ENCODE results near the gene IFT122.
A peak's percentile ranks its signal among the peaks of the same experiment; 100 is the strongest.

The IFT122 gene

GRCh38 chr3:129519896-129520715 is 80.1 kb downstream of the IFT122 start:
- DNase-seq: no peak

DNA sequence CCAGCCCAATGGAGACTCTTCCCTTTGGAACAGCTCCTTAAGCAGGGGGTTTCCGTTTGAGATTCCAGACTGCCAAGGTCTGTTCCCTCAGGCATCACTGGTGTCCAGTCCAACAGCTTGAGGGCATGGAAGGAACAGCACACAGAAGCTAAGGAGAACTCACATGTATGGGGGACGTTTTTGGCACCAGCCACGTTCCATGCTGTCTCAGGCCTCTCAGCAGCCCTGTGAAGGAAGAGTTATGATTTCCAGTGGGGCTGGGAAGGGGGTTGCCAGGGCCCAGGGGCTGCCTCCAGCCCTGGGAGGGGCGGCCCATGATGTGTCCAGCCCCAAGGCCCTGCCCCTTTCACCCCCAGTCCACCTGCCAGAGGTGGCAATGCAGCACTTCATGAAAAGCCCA is 80.9 kb downstream of the IFT122 start:
- DNase-seq: peak in 1 of 3 experiments; percentile 56

GRCh38 chr3:129521611-129522010 is 81.6 kb downstream of the IFT122 start:
- peak in 2 of 3 experiments; percentile 55 to 84 for DNase-seq

DNA sequence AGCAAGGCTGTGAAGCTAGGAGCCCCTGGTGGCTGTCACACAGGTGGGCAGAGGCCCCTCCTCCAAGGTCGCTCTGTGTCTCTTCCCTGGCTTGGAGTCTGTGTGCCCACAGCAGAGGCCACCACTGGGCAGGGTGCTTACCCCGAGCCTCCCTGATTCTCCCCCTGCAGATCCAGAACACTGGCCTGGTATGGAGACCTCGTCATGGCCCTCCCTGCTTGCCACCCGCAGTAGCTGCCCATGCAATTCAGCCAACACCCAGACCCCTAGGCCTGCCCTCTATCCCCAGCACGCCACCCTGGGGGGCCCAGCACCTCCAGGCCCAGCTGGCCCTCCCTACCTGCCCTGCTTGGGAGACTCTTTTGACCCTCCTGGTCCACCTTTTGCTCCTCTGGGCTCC is 82.9 kb downstream of the IFT122 start:
- DNase-seq: no peak

GRCh38 chr3:129524081-129524480 is 84.1 kb downstream of the IFT122 start:
- no peak for DNase-seq

DNA sequence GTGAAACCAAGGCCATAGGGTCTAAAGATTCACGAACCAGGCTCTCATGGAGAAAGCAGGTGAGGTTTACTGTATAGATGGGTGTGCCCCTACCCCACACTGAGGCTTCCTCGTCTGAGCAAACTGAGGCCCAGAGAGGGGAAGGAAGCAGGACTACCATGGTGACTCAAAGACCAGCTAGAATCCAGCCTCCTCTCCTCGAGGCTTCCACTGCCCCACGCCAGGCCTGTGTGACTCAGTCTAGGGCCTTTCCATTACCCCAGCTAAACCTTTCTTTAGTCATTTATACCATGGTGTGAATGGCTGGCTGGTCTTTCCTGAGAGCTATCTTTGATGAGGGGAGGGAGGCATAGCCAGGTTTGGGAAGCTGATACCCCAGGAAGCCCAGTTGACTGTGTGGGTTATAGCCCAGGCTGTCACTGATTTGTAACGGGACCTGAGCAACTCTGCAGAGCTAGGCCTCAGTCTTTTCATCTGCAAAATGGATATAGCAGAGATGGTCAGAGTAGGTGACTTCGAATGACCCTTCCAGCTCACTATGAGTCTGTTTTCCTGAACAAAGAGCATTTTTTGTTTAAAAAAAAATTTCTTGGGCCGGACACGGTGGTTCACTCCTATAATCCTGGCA is 85.4 kb downstream of the IFT122 start:
- DNase-seq: no peak

DNA sequence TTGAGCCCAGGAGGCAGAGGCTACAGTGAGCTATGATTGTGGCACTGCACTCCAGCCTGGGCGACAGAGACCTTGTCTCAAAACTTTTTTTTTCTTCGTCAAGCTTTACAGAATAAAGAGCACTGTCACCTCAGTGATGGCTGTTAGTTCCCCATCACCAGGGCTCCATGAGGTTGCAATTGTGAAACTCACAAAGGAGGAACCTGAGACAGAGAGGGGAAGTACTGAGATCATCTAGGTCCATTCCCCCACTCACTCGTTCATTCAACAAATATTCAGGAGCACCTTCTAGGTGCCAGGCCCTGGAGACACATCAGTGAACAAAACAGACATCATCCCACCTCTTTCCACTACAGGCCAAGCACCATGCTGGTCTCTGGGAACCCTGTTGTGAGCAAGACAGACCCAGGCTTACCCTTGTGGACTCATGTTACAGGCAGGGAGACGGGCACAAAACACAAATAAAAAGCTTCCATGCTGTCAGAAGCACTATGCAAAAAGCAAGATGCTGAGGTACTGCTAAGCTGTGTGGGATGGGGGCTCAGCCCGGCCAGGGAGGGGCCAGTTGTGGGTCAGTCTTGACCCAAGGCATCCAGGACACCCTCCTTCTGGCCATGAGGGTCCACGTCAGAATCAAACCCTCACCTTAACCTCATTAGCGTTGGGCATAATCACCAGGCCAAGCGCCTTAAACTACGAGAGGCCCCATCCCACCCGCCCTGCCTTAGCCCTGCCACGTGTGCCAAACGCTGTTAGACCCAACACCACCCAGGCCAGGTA is 86.3 kb downstream of the IFT122 start:
- DNase-seq: no peak

GRCh38 chr3:129527262-129527661 is 87.2 kb downstream of the IFT122 start:
- no peak for DNase-seq

DNA sequence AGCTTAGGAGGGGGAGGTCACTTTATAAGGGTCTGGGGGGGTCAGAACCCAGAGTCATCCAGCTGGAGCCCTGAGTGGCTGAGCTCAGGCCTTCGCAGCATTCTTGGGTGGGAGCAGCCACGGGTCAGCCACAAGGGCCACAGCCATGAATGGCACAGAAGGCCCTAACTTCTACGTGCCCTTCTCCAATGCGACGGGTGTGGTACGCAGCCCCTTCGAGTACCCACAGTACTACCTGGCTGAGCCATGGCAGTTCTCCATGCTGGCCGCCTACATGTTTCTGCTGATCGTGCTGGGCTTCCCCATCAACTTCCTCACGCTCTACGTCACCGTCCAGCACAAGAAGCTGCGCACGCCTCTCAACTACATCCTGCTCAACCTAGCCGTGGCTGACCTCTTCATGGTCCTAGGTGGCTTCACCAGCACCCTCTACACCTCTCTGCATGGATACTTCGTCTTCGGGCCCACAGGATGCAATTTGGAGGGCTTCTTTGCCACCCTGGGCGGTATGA is 88.6 kb downstream of the IFT122 start, which contains the start of gene RHO:
Gene RHO, plus strand, starts transcription at position 51 of the 512 bp plus-strand sequence. Its CDS starts 95 bp downstream, at position 146.
- DNase-seq: no peak

- no peak for DNase-seq
Measured at GRCh38 chr3:129529436-129530210, 89.6 kb downstream of the IFT122 start.

GRCh38 chr3:129530251-129530791 is 90.3 kb downstream of the IFT122 start:
- no peak for DNase-seq

DNA sequence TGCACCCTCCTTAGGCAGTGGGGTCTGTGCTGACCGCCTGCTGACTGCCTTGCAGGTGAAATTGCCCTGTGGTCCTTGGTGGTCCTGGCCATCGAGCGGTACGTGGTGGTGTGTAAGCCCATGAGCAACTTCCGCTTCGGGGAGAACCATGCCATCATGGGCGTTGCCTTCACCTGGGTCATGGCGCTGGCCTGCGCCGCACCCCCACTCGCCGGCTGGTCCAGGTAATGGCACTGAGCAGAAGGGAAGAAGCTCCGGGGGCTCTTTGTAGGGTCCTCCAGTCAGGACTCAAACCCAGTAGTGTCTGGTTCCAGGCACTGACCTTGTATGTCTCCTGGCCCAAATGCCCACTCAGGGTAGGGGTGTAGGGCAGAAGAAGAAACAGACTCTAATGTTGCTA is 90.8 kb downstream of the IFT122 start:
- DNase-seq: no peak

- DNase-seq: no peak
Measured at GRCh38 chr3:129531699-129532098, 91.7 kb downstream of the IFT122 start.

DNA sequence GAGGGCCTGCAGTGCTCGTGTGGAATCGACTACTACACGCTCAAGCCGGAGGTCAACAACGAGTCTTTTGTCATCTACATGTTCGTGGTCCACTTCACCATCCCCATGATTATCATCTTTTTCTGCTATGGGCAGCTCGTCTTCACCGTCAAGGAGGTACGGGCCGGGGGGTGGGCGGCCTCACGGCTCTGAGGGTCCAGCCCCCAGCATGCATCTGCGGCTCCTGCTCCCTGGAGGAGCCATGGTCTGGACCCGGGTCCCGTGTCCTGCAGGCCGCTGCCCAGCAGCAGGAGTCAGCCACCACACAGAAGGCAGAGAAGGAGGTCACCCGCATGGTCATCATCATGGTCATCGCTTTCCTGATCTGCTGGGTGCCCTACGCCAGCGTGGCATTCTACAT is 92.2 kb downstream of the IFT122 start:
- DNase-seq: no peak

GRCh38 chr3:129533406-129533805 is 93.4 kb downstream of the IFT122 start:
- DNase-seq: no peak

DNA sequence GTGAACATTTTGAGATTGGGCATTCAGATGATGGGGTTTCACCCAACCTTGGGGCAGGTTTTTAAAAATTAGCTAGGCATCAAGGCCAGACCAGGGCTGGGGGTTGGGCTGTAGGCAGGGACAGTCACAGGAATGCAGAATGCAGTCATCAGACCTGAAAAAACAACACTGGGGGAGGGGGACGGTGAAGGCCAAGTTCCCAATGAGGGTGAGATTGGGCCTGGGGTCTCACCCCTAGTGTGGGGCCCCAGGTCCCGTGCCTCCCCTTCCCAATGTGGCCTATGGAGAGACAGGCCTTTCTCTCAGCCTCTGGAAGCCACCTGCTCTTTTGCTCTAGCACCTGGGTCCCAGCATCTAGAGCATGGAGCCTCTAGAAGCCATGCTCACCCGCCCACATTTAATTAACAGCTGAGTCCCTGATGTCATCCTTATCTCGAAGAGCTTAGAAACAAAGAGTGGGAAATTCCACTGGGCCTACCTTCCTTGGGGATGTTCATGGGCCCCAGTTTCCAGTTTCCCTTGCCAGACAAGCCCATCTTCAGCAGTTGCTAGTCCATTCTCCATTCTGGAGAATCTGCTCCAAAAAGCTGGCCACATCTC is 94.5 kb downstream of the IFT122 start:
- DNase-seq: no peak

- no peak for DNase-seq
Measured at GRCh38 chr3:129535075-129535474, 95.1 kb downstream of the IFT122 start.

DNA sequence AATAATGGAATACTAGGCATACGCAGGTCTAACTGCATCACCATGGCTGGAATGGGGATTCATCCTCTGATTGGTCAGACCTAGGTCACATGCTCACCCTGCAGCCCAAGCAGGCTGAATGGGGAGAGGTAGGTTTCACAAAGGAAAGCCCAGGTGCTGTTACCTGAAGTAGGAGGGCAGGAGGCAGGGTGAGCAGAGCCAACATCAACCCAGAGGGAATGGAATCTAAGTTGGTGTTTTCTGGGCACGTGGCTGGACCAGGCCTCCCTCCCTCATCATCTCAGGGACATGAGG is 96.3 kb downstream of the IFT122 start:
- DNase-seq: no peak

DNA sequence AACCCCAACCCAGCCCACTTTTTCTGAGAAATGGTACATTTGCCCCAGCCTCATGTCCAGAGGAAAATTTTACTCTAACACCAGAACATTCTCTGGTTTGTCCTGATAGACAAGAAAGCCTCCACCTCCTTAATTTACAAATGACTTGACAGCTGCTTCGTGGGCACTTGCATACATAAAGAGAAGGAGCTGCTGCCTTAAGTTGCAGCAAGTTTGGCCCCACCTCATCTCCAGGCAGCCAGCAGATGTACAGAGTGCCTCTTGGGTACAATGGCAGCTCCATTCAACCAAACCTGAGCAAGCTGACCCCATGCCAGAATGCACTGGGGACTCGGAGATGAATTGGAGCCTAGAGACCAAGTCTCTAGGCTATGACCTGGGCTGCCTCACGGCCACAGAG is 96.8 kb downstream of the IFT122 start:
- DNase-seq: no peak

DNA sequence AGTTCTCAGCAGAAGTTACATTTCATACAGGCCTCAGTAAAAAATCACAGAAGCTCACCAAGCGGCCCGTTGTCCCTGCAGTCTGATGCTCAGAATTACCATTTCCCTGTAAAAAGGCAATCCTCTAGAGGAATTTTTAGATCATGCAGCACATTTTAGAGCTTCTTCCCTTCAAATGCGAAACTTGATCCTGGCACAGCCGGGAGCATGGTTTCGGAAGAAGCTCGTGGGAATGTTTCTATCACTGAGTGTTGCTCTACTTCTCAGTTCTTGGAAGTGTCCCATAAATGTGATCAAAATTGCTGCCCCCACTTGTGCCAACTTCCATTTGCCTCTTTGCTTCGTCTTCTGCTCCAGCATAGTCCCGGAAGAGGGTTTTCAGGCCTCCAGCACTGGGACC is 99.2 kb downstream of the IFT122 start:
- no peak for DNase-seq

DNA sequence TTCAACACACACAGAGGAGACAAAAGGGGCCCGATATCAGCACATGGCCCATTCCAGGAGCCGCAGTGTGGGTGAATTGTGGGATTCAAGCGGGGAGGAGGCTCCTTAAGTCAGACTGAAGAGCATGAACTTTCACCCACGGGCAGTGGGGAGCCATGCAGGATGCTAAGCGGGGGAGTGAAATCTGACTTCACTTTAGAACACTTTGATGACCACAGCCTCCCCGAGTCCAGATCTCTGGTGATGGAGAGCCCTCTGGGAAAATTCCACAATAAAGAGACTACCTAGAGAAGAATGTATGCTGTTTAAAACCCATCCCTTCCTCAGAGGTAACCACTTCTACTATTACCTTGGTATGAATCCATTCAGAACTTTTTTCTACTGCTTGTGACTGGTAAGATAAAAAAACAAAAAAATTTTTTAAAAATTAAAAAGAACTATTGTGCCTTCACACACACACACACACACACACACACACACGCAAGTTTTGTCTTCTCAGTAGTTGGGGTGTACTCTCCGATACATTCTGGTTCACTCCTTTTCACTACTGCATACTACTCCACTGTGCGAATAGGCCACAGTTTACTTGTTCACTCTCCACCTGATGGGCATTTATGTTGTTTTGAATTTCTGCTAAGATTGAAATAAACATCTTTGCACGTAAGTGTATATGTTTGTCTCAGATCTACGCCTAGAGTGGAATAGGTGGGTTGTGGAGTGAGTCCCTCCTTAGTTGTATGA is 100.9 kb downstream of the IFT122 start:
- DNase-seq: no peak
